Measurements from ENCODE around the gene PLEK. TPM values are rescaled to one million over a fixed set of nuclear protein-coding genes. Genes with fewer than 3 reads are reported as not detected.
"Not testable (repeated sequence)": the region's sequence is repeated elsewhere in the genome, so short reads cannot be mapped to it uniquely, and the experiment has no call there.

PLEK gene
- total RNA-seq, 1 donor from 2014 or later, result not detected

DNA sequence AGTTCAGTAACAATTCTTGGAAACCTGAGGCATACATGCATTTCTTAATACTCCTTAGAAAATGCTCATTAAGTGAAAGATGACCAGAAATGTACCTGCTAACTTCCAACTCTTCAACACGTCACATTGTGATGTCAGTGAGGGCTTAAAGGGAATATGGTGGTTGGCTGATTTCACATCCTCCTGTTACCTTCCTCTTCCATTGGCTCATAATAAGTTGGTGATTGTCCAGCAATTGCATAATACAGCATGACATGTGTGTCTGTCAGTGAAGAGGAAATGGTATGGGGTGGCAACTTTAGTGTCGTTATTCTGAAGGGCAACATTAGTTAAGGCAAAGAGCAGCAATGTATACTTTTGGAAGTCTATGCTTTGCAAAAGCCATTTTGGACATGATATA lies 26.0 kb downstream of the PLEK start:
- Histone ChIP-seq H3K36me3 (ENCODE audit: control insufficient read depth, insufficient read depth, low read length) (no peaks in the 10 kb centered on the region), H3K4me3 (ENCODE audit: low read depth, low read length) (no peak overlapping the region), H3K27me3 (ENCODE audit: control insufficient read depth, insufficient read depth, low read length) (no peaks in the 10 kb centered on the region)
- DNase-seq (ENCODE audit: low read depth) (peak; percentile 31), FAIRE-seq (peak; percentile 72)
- TF ChIP-seq, protein P1, sequence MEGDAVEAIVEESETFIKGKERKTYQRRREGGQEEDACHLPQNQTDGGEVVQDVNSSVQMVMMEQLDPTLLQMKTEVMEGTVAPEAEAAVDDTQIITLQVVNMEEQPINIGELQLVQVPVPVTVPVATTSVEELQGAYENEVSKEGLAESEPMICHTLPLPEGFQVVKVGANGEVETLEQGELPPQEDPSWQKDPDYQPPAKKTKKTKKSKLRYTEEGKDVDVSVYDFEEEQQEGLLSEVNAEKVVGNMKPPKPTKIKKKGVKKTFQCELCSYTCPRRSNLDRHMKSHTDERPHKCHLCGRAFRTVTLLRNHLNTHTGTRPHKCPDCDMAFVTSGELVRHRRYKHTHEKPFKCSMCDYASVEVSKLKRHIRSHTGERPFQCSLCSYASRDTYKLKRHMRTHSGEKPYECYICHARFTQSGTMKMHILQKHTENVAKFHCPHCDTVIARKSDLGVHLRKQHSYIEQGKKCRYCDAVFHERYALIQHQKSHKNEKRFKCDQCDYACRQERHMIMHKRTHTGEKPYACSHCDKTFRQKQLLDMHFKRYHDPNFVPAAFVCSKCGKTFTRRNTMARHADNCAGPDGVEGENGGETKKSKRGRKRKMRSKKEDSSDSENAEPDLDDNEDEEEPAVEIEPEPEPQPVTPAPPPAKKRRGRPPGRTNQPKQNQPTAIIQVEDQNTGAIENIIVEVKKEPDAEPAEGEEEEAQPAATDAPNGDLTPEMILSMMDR (IDR thresholded peaks at IDR 0.05; ENCODE audit: insufficient read depth, low read length, severe bottlenecking), result no peak

GRCh38 chr2:68391869-68392268 lies 26.8 kb downstream of the PLEK start:
- DNase-seq (ENCODE audit: low read depth) (no peak), FAIRE-seq (no peak)
- no peaks in the 10 kb centered on the region for H3K36me3 ChIP-seq (ENCODE audit: control insufficient read depth, insufficient read depth, low read length)
- TF ChIP-seq, protein P1 (IDR thresholded peaks at IDR 0.05; ENCODE audit: insufficient read depth, low read length, severe bottlenecking), result no peak
- no peaks in the 10 kb centered on the region for H3K27me3 ChIP-seq (ENCODE audit: control insufficient read depth, insufficient read depth, low read length)
- no peak overlapping the region for H3K4me3 ChIP-seq (ENCODE audit: low read depth, low read length)

- FAIRE-seq, result no peak
- no peak overlapping the region for H3K4me3 ChIP-seq (ENCODE audit: low read depth, low read length)
Observed at GRCh38 chr2:68396093-68396492, 31.0 kb downstream of the PLEK start.

GRCh38 chr2:68397704-68398263 lies 32.7 kb downstream of the PLEK start:
- not testable (repeated sequence) for H3K27me3 ChIP-seq (ENCODE audit: control insufficient read depth, insufficient read depth, low read length); DNase-seq (ENCODE audit: low read depth); FAIRE-seq; H3K36me3 ChIP-seq (ENCODE audit: control insufficient read depth, insufficient read depth, low read length); H3K4me3 ChIP-seq (ENCODE audit: low read depth, low read length)

More at GRCh38 chr2:68396093-68396492, 31.0 kb downstream of the PLEK start:
- no peak for DNase-seq (ENCODE audit: low read depth)
- Histone ChIP-seq H3K27me3 (ENCODE audit: control insufficient read depth, insufficient read depth, low read length) (no peaks in the 10 kb centered on the region), H3K36me3 (ENCODE audit: control insufficient read depth, insufficient read depth, low read length) (no peaks in the 10 kb centered on the region)
- TF ChIP-seq, protein P1 (IDR thresholded peaks at IDR 0.05; ENCODE audit: insufficient read depth, low read length, severe bottlenecking), result no peak

DNA sequence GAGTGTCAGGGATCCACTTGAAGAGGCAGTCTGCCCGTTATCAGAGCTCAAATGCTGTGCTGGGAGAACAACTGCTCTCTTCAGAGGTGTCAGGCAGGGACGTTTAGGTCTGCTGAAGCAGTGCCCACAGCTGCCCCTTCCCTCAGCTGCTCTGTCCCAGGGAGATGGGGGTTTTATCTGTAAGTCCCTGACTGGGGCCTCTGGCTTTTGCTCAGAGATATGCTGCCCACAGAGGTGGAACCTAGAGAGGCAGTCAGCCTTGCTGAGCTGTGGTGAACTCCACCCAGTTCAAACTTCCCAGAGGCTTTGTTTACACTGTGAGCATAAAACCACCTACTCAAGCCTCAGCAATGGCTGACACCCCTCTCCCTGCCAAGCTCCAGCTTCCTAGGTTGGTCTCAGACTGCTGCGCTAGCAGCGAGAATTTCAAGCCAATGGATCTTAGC lies 38.1 kb downstream of the PLEK start:
- Histone ChIP-seq H3K36me3 (ENCODE audit: control insufficient read depth, insufficient read depth, low read length) (no peaks in the 10 kb centered on the region), H3K27me3 (ENCODE audit: control insufficient read depth, insufficient read depth, low read length) (peaks cover 1% of the 10 kb centered on the region), H3K4me3 (ENCODE audit: low read depth, low read length) (no peak overlapping the region)
- TF ChIP-seq, protein P1 (IDR thresholded peaks at IDR 0.05; ENCODE audit: insufficient read depth, low read length, severe bottlenecking), result no peak
- DNase-seq (ENCODE audit: low read depth) (peak; percentile 23), FAIRE-seq (no peak)

GRCh38 chr2:68404164-68404563 lies 39.1 kb downstream of the PLEK start:
- Histone ChIP-seq H3K36me3 (ENCODE audit: control insufficient read depth, insufficient read depth, low read length) (no peaks in the 10 kb centered on the region), H3K27me3 (ENCODE audit: control insufficient read depth, insufficient read depth, low read length) (peaks cover 1% of the 10 kb centered on the region), H3K4me3 (ENCODE audit: low read depth, low read length) (no peak overlapping the region)
- DNase-seq (ENCODE audit: low read depth) (no peak), FAIRE-seq (no peak)
- TF ChIP-seq, protein P1 (IDR thresholded peaks at IDR 0.05; ENCODE audit: insufficient read depth, low read length, severe bottlenecking), result no peak
